HepG2 (cell line): ENCODE data around the gene TULP4. TPM values are rescaled to one million over a fixed set of nuclear protein-coding genes. Genes with fewer than 3 reads are reported as not detected.

Source experiments
- AHR ChIP-seq: IDR thresholded peaks from 2 replicates; pipeline ENCODE4 v1.6.1; 2018; ENCODE audit warnings: missing genetic modification reagents, missing compliant biosample characterization
- ARID4A ChIP-seq: sonication (generic); formaldehyde crosslinking; IDR thresholded peaks from 2 replicates; pipeline ENCODE4 v1.5.0; 2020; ENCODE audit warnings: mild to moderate bottlenecking, missing genetic modification reagents, borderline replicate concordance
- KLF16 ChIP-seq, 2 experiments: sonication (generic) in 1 of 2; formaldehyde crosslinking in 1 of 2; IDR thresholded peaks; 2 replicates each; pipeline versions ENCODE4 v1.6.1 to v1.8.0; 2016 to 2023; ENCODE audit warnings: missing genetic modification reagents in 2 of 2, missing compliant biosample characterization in 1 of 2
- NFYB ChIP-seq: sonication (generic); formaldehyde crosslinking; IDR thresholded peaks from 2 replicates; pipeline ENCODE4 v1.4.0; 2020; ENCODE audit warnings: missing genetic modification reagents
- NKX3-1 ChIP-seq: sonication (generic); formaldehyde crosslinking; IDR thresholded peaks from 2 replicates; pipeline ENCODE4 v1.5.0; 2020; ENCODE audit warnings: missing genetic modification reagents
- NR2F6 ChIP-seq, 2 experiments: IDR thresholded peaks; 2 replicates each; pipeline ENCODE4 v1.6.1; 2016; ENCODE audit warnings: antibody characterized with exemption in 1 of 2, mild to moderate bottlenecking in 1 of 2
- PHF5A ChIP-seq: IDR thresholded peaks from one replicate; pipeline ENCODE4 v1.6.1; 2018; ENCODE audit warnings: low read depth, missing genetic modification reagents; ENCODE audit not compliant: unreplicated experiment
- PPARG ChIP-seq: conservative IDR thresholded peaks from 2 replicates; pipeline ENCODE4 v1.6.1; 2016; ENCODE audit warnings: missing biosample characterization, missing genetic modification reagents
- SNAPC2 ChIP-seq: sonication (generic); formaldehyde crosslinking; IDR thresholded peaks from 2 replicates; pipeline ENCODE4 v1.8.1; 2022; ENCODE audit warnings: mild to moderate bottlenecking, missing genetic modification reagents
- SRSF1 ChIP-seq: fragments of 200-400 bp; formaldehyde crosslinking; optimal IDR thresholded peaks from 2 replicates; pipeline ENCODE3; 2017; ENCODE audit warnings: mild to moderate bottlenecking, low read depth, low read length, moderate library complexity
- STAT6 ChIP-seq: sonication (generic); formaldehyde crosslinking; IDR thresholded peaks from 2 replicates; pipeline ENCODE4 v1.4.0; 2020; ENCODE audit warnings: missing genetic modification reagents, mild to moderate bottlenecking, borderline replicate concordance
- THYN1 ChIP-seq: sonication (generic); formaldehyde crosslinking; IDR thresholded peaks from 2 replicates; pipeline ENCODE4 v1.8.1; 2023; ENCODE audit warnings: low read depth, mild to moderate bottlenecking, moderate library complexity, missing genetic modification reagents, borderline replicate concordance
- XRCC5 ChIP-seq: fragments of 200-400 bp; formaldehyde crosslinking; optimal IDR thresholded peaks from 2 replicates; pipeline ENCODE3; 2017; ENCODE audit warnings: mild to moderate bottlenecking, low read length
- ZFP36L1 ChIP-seq: sonication (generic); formaldehyde crosslinking; IDR thresholded peaks from 2 replicates; pipeline ENCODE4 v1.8.0; 2022; ENCODE audit warnings: mild to moderate bottlenecking, missing genetic modification reagents, moderate library complexity
- ZNF616 ChIP-seq: sonication (generic); formaldehyde crosslinking; IDR thresholded peaks from 2 replicates; pipeline ENCODE4 v1.5.0; 2020; ENCODE audit warnings: low read depth, mild to moderate bottlenecking, missing genetic modification reagents
- polyA plus RNA-seq, 8 experiments: library from polyadenylated mRNA; depleted of rRNA in 3 of 8; stranded (reverse) in 7 of 8; unstranded in 1 of 8; fragments of >200 nt; fragmentation: Illumina TruSeq in 4 of 8; extraction: Trizol in 4 of 8; gene quantifications; 2 replicates each; pipeline versions ENCODE4 v1.2.1 to v1.2.3, GENCODE V29; 2011 to 2016; ENCODE audit warnings: low read depth in 4 of 8, missing spikeins in 1 of 8, mixed read lengths in 1 of 8; ENCODE audit not compliant: insufficient read depth in 1 of 8
- total RNA-seq, 5 experiments: library from RNA; depleted of rRNA; stranded (reverse); fragments of >200 nt; fragmentation: Illumina TruSeq; extraction: Trizol; gene quantifications; 2 replicates each; pipeline ENCODE4 v1.2.3, GENCODE V29; 2016; ENCODE audit warnings: low read depth in 1 of 5
- TF ChIP-seq, protein P1 (sequence below): sonication (generic); formaldehyde crosslinking; IDR thresholded peaks from 2 replicates; pipeline ENCODE4 v1.5.1; 2020; ENCODE audit warnings: mild to moderate bottlenecking, missing genetic modification reagents
- TF ChIP-seq, protein P2 (sequence below): sonication (generic); formaldehyde crosslinking; IDR thresholded peaks from 2 replicates; pipeline ENCODE4 v1.5.1; 2020; ENCODE audit warnings: missing genetic modification reagents, mild to moderate bottlenecking, borderline replicate concordance

Gene TULP4
- total and polyA plus RNA-seq, 2 of the 13 experiments (the other 11 are each of a cell fraction or from before 2014, with no cell fraction given): 21.1 to 122 TPM

DNA sequence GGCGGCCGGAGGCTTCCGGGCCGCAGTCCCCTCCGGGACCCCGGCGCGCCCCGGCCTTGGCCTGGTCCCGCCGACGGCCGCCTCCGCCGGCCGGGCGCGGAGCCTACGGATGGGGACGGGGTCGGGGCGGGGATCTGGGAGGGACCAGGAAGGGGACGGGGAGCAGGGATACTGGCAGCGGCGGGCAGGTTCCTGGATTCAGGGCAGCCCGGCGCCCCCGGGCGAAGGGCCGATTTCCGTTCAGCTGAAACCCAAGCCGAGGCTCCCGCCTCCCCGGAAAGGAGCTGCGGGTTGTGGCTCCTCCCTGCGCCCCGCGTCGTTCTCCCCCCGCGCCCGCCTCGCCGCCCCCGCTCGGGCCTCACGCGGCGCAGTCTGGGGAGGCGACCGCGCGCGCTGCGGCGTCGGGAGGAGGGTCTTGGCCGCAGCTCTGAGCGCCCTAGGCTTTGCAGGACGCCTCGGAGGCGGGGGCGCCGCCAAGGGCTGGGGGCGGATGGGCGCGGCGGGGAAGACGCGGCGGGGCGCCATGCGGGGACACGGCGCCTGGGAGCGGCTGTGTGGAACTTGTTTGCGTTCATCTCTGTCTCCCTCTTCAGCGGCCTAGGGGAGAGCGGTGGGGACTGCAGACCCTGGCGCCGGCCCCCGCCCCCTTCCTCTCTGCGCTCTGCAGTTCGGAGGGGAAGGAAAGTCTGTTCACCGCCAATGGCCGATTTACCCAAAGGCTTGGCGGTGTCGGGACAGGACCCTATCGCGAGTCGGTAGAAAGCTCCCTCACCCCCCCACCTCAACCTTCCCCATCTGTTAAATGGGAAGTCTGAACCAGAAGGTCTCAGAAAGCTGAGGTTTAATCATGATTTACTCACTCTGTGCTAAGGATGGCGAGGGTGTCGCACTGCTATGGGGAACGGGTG is 224.9 kb downstream of the TULP4 start (continued):
- TF ChIP-seq, protein P1, sequence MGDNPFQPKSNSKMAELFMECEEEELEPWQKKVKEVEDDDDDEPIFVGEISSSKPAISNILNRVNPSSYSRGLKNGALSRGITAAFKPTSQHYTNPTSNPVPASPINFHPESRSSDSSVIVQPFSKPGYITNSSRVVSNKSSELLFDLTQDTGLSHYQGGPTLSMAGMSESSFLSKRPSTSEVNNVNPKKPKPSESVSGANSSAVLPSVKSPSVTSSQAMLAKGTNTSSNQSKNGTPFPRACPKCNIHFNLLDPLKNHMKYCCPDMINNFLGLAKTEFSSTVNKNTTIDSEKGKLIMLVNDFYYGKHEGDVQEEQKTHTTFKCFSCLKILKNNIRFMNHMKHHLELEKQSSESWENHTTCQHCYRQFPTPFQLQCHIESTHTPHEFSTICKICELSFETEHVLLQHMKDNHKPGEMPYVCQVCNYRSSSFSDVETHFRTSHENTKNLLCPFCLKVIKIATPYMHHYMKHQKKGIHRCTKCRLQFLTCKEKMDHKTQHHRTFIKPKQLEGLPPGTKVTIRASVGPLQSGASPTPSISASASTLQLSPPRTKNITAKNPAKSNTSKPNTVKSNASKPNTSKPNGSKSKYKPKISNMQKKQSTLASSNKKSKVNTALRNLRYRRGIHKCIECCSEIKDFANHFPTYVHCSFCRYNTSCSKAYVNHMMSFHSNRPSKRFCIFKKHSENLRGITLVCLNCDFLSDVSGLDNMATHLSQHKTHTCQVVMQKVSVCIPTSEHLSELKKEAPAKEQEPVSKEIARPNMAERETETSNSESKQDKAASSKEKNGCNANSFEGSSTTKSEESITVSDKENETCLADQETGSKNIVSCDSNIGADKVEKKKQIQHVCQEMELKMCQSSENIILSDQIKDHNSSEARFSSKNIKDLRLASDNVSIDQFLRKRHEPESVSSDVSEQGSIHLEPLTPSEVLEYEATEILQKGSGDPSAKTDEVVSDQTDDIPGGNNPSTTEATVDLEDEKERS (CRISPR knock-in tag): no peak
- 0 out of 2 replicates have a peak, but pooled peaks have one; percentile 38 for TF ChIP-seq NKX3-1 (CRISPR knock-in tag)
- TF ChIP-seq ZFP36L1 (CRISPR knock-in tag): 0 out of 2 replicates have a peak, but pooled peaks have one; percentile 12
- TF ChIP-seq XRCC5: no peak
- peak; percentile 47; the same call in 1 of the 2 replicates for TF ChIP-seq SNAPC2 (CRISPR knock-in tag)
- TF ChIP-seq ZNF616: peak; percentile 53; the same call in 1 of the 2 replicates
- TF ChIP-seq AHR (CRISPR knock-in tag): 0 out of 2 replicates have a peak, but pooled peaks have one; percentile 7
- TF ChIP-seq, protein P2, sequence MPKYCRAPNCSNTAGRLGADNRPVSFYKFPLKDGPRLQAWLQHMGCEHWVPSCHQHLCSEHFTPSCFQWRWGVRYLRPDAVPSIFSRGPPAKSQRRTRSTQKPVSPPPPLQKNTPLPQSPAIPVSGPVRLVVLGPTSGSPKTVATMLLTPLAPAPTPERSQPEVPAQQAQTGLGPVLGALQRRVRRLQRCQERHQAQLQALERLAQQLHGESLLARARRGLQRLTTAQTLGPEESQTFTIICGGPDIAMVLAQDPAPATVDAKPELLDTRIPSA: 0 out of 2 replicates have a peak, but pooled peaks have one; percentile 46
- TF ChIP-seq STAT6 (CRISPR knock-in tag): no peak
- no peak; a peak in 1 of 4 replicates for TF ChIP-seq KLF16 (CRISPR knock-in tag; IDR thresholded peaks at IDR 0.05)
- no peak for TF ChIP-seq THYN1 (CRISPR knock-in tag)
- no peak for TF ChIP-seq NR2F6 (IDR thresholded peaks at IDR 0.05)
- 0 out of 2 replicates have a peak, but pooled peaks have one; percentile 21 for TF ChIP-seq NR2F6 (CRISPR knock-in tag; IDR thresholded peaks at IDR 0.05)
- peak; percentile 36; the same call in 1 of the 2 replicates for TF ChIP-seq ARID4A (CRISPR knock-in tag)
- 0 out of 2 replicates have a peak, but pooled peaks have one; percentile 18 for TF ChIP-seq PPARG (CRISPR knock-in tag)
- TF ChIP-seq NFYB (CRISPR knock-in tag): no peak
- TF ChIP-seq SRSF1: peak; percentile 21
- TF ChIP-seq PHF5A (CRISPR knock-in tag): no peak
